ENCODE data around the gene PID1. TPM values are rescaled to one million over a fixed set of nuclear protein-coding genes. Genes with fewer than 3 reads are reported as not detected.

Gene PID1
- 10 to 100 TPM; 14.5 to 49.7 (median 20.7) TPM for total RNA-seq

- DNase-seq, result peak in 1 of 2 donors; percentile 11
- no peaks in the 10 kb centered on the region for H3K27me3 ChIP-seq
- H3K4me3 ChIP-seq (replicated peaks in 1 of 3), result peak within 1 kb of the TSS in 1 of 3 donors; percentile 38
- TF ChIP-seq CTCF (IDR thresholded peaks at IDR 0.05) (no peak), POLR2A (IDR thresholded peaks at IDR 0.05) (no peak)
- H3K9me3 ChIP-seq, result no peaks in the 10 kb centered on the region
- H3K27ac ChIP-seq, result peak within 1 kb of the TSS; percentile 31 to 63 (median 56)
- H3K36me3 ChIP-seq, result no peaks in the 10 kb centered on the region
- H3K4me1 ChIP-seq, result peaks cover 0 to 3% of the 10 kb centered on the region in 2 donors
- 15 to 20% methylated on average over 11 to 12 of the region's 68 CpGs for WGBS, 2 donors
- intact Hi-C loops (cut with DNase I), result no loop called here
Observed at GRCh38 chr2:229270551-229271410, at the start of gene PID1. Gene PID1 (minus strand): TSS chr2:229271287. CDS start chr2:229271043, 244 bp downstream.

- Histone ChIP-seq H3K27ac (no peak overlapping the region), H3K36me3 (no peaks in the 10 kb centered on the region), H3K4me3 (replicated peaks in 1 of 3) (no peak overlapping the region), H3K9me3 (no peaks in the 10 kb centered on the region), H3K4me1 (no peaks in the 10 kb centered on the region), H3K27me3 (no peaks in the 10 kb centered on the region)
- 85 to 93% methylated on average over 3 of the region's 3 CpGs for WGBS, 2 donors
- no peak for DNase-seq
- intact Hi-C loops (cut with DNase I), result no loop called here
- no peak for TF ChIP-seq CTCF (IDR thresholded peaks at IDR 0.05)
- no peak for TF ChIP-seq POLR2A (IDR thresholded peaks at IDR 0.05)
Observed at GRCh38 chr2:229319558-229319957, 48.5 kb upstream of the PID1 start.

- no peaks in the 10 kb centered on the region for H3K27me3 ChIP-seq
- intact Hi-C loops (cut with DNase I), result no loop called here
- no peak overlapping the region for H3K4me3 ChIP-seq (replicated peaks in 1 of 3)
- H3K27ac ChIP-seq, result peak overlapping the region in 1 of 3 donors; percentile 2
- no peaks in the 10 kb centered on the region for H3K36me3 ChIP-seq
- H3K9me3 ChIP-seq, result no peaks in the 10 kb centered on the region
- H3K4me1 ChIP-seq, result no peaks in the 10 kb centered on the region
- WGBS, 2 donors, result 76 to 82% methylated on average over 5 of the region's 5 CpGs
- TF ChIP-seq POLR2A (IDR thresholded peaks at IDR 0.05), result no peak
- TF ChIP-seq CTCF (IDR thresholded peaks at IDR 0.05), result no peak
- no peak for DNase-seq
Observed at GRCh38 chr2:229314117-229314516, 43.0 kb upstream of the PID1 start.

GRCh38 chr2:229313591-229313990 lies 42.5 kb upstream of the PID1 start:
- TF ChIP-seq POLR2A (IDR thresholded peaks at IDR 0.05) (no peak), CTCF (IDR thresholded peaks at IDR 0.05) (no peak)
- 50 to 71% methylated on average over 3 of the region's 3 CpGs for WGBS, 2 donors
- intact Hi-C loops (cut with DNase I), result no loop called here
- H3K27ac ChIP-seq, result peak overlapping the region in 1 of 3 donors; percentile 2
- H3K4me3 ChIP-seq (replicated peaks in 1 of 3), result no peak overlapping the region
- no peaks in the 10 kb centered on the region for H3K27me3 ChIP-seq
- no peak for DNase-seq
- no peaks in the 10 kb centered on the region for H3K36me3 ChIP-seq
- no peaks in the 10 kb centered on the region for H3K4me1 ChIP-seq
- H3K9me3 ChIP-seq, result no peaks in the 10 kb centered on the region

- intact Hi-C loops (cut with DNase I), result no loop called here
- no peak for DNase-seq
- no peak overlapping the region for H3K27ac ChIP-seq
- no peaks in the 10 kb centered on the region for H3K4me1 ChIP-seq
- no peaks in the 10 kb centered on the region for H3K36me3 ChIP-seq
- no peak for TF ChIP-seq CTCF (IDR thresholded peaks at IDR 0.05)
- TF ChIP-seq POLR2A (IDR thresholded peaks at IDR 0.05), result no peak
- H3K27me3 ChIP-seq, result no peaks in the 10 kb centered on the region
- H3K9me3 ChIP-seq, result no peaks in the 10 kb centered on the region
- 61 to 67% methylated on average over 2 of the region's 2 CpGs for WGBS, 2 donors
- H3K4me3 ChIP-seq (replicated peaks in 1 of 3), result no peak overlapping the region
Observed at GRCh38 chr2:229301237-229301636, 30.1 kb upstream of the PID1 start.
